Erythroblast (primary cell): ENCODE data around the gene ANKH.

ENCODE experiments used
- DNase-seq, 2 experiments: peaks; one replicate each; lab custom pipeline; 2025; lab: John Stamatoyannopoulos, UW
- GATA1 ChIP-seq: IDR thresholded peaks from 2 replicates; pipeline ENCODE4 v1.6.1; 2011; ENCODE audit warnings: low read depth, mild to moderate bottlenecking, control low read depth, low read length, moderate library complexity
- POLR2A ChIP-seq: IDR thresholded peaks from 2 replicates; pipeline ENCODE4 v1.6.1; 2011; ENCODE audit warnings: mild to moderate bottlenecking, low read length

Gene ANKH

GRCh38 chr5:14876095-14876494, 4.5 kb upstream of the ANKH start:
- TF ChIP-seq GATA1 (no peak), POLR2A (no peak)
- DNase-seq: no peak

DNA sequence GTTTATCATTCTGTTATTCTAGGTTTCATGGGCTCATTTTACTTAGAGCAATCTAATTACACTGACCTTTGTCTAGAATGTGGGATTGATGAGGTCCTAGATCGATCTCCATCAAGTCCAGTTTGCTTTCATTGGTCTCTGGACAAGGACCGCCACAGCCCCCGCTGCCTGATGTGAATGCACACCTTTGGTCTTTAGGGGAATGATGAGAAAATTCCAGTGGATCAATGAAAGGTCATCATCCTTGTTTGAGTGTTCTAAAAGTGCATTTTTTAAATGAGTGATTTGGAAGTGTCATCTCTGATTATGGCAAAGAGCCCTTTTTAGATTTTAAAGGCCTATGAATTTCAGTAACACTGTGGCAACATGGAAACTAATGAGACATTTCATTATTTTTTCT, 2.2 kb upstream of the ANKH start:
- no peak for TF ChIP-seq POLR2A
- no peak for TF ChIP-seq GATA1
- DNase-seq: no peak

GRCh38 chr5:14873093-14873492, 1.5 kb upstream of the ANKH start:
- TF ChIP-seq POLR2A: no peak
- TF ChIP-seq GATA1: no peak
- peak in 1 of 2 experiments; percentile 33 for DNase-seq

DNA sequence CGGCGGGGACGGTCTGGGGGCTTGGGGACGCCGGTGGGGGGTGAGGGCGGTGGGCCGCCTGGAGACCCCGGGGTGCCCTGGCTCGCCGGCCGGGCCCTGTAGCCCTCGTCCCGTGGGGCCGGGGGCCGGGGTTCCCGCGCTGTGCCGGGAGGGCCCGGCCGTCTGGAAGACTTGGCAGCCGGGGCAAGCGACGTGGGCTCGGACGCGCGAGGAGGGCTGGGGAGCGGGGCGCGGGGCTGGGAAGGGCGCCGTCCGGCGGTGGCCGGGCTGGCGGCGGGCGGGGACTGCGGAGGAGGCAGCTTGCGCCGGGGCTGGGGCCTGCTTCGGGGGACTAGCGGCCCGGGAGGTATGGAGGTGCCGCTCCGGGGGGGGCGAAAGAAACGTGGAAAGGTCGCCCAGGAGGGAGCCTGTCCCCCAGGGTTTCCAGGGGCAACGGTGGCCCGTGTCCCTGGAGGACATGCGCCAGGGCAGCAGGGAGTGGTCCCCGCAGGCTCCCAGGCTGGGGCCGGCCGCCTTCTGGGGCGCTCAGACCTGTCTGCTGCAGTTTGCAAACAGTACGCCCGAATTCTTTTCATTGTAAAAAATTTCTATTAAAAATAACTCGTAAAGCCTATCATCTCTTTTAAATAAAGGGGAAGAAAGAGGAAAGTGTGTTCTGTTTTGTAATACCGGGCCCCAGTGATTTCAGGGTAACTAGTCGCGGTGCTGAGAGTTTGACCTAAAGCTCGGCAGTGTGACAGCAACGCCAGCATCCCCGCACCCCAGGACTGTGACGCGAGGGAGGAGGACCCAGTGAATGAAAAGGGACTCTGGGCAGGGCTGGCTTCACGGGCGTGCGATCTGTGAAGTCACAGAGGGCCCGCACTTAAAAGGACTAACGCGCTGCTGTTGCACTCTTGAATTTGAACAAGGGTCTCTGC, 752 bp upstream of the ANKH start:
- DNase-seq: peak; percentile 53 to 70
- no peak for TF ChIP-seq POLR2A
- TF ChIP-seq GATA1: no peak

DNA sequence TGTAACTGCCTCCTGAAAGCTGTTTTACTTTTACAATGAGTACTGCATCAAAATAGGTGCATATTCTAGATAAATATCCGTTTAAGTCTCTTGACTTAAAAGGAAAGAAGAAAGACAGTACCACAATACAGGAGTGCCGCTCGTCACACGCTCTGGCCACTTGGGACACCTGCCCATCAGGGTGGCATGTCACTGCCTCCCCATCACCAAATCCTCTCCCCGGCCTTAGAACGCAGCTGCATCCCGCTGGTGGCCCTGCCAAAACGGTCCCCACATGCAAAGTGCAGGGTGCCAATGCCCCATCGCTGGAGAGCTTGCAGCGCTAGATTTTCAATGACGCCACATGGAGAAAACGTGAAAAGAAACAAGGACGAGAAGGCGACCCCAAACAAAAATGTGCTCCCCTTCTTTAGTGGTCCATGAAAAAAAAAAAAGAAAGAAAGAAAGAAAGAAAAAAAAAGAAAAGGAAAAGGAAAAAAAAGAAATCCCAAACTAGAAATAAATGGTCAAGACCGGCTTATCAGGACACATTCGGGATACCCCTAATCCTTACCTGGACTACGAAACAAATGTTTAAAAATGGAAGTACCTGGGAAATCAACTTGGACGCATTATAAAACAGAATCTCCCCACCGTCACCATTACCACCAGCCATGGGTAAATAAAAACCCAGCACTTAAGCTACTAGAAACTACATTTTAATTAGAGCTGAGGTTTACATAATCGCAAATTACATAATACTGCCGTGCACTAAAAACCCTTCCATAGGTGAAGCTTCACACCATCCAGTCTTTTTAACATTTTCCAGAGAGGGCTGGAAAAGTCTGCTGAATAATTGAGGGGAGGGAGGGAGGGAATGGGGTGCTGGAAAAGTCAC, 1.0 kb downstream of the ANKH start:
- TF ChIP-seq GATA1 (no peak), POLR2A (no peak)
- peak; percentile 44 to 62 for DNase-seq

DNA sequence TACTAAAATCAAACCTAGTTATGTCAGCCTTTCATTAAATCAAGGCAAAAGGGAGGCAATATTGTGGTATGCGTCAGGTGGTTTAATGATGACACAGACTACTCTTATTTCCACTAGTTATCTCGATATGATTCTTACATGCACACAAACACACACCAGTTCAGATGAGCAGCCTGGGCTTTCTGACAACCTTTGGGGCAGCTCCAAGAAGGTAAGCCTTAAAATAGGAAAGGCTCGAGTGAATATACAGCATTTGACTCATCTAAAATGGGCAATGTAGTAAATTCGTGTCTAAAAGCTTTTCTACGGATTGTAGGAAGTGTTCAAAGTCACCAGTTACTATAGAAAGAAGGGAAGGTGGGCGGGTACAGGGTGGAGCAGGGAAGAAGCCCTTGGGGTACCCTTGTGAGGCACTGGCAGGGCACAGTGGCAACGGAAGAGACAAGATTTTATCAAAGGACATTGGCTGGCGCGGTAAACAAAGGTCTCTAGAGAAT, 1.9 kb downstream of the ANKH start:
- no peak for TF ChIP-seq GATA1
- TF ChIP-seq POLR2A: no peak
- peak; percentile 59 to 63 for DNase-seq

DNA sequence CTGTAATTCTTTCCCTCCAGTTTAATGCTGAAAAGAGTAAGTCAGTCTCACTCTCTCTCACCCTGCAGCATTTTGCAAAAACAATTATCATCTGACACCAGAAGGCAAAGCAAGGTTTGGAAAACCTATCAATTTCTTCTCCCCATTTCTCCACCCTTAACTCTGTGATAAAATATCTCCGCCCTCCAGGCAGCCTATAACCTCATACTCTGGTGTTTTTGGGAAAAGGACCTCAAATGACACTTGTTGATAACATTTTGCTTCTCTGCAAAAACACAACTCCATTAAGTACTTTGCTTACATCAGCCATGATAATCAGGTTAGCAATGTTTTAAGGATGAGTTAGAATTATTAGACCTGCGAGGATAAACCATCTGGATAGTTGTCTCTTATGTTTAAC, 2.3 kb downstream of the ANKH start:
- DNase-seq: peak; percentile 79 to 86
- TF ChIP-seq GATA1 (no peak), POLR2A (peak; percentile 48)

DNA sequence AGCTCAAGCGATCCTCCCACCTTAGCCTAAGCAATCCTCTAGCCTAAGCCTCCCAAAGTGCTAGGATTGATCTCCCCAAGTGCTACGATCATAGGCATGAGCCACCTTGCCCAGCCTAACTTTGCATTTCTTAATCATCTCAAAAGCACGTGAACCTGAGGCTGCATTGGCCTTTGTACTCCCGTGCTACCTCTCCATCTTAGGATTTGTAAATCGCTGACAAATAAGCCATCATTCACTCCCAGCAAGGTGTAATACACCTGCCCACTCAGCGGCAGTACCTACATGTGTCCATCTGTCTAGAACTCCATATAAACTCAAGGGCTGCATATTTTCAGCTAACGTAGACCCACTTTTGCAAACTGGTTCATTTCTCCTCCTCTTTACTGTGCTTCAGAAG, 2.8 kb downstream of the ANKH start:
- DNase-seq: peak in 1 of 2 experiments; percentile 33
- TF ChIP-seq POLR2A: no peak
- no peak for TF ChIP-seq GATA1

GRCh38 chr5:14864181-14864812, 7.3 kb downstream of the ANKH start:
- TF ChIP-seq POLR2A: no peak
- no peak for DNase-seq

DNA sequence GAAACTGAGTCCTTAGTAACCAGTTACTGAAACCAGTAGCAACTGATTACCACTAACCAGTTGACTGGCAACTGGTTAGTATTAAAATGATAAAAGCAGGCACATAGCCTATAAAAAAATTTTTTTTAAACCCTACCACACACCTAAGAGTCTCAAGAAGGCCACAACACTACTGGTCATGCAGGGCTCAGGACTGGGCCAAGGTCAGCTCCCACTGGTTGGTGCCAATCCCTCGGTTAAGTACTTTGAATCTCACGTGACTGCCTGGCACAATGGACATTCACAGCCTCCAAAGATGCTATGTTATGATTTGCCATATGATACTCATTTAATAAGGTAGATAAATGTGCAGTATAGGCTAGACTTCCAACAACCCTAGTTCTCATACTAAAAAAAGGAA, 8.5 kb downstream of the ANKH start:
- no peak for DNase-seq
- no peak for TF ChIP-seq GATA1
- TF ChIP-seq POLR2A: no peak

- DNase-seq: peak; percentile 64
- TF ChIP-seq POLR2A: no peak
- no peak for TF ChIP-seq GATA1
Measured at GRCh38 chr5:14861123-14861765, 10.3 kb downstream of the ANKH start.

DNA sequence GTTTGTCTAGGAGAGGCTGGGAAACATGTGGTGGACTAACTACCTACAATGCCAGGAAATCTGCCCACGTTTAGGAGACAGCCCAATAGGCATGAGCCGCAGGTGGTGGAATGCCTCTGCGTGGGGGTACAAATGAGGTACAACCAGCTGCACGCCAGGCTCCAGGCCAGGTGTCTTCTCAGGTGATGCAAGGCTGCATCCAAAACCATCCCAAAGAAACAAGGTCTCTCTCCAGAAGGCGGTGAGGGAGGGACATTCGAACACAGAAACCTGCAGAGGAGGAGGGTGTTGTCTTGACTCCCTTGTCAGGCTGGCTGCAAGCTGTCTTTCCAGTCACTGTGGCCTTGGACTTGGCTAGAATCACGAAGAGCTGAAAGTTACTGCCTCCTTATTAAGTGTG, 11.6 kb downstream of the ANKH start:
- TF ChIP-seq GATA1 (no peak), POLR2A (no peak)

GRCh38 chr5:14859150-14859549, 12.4 kb downstream of the ANKH start:
- TF ChIP-seq GATA1: no peak
- TF ChIP-seq POLR2A: no peak
- DNase-seq: no peak

More for the DNA sequence above, 11.6 kb downstream of the ANKH start:
- no peak for DNase-seq

GRCh38 chr5:14855366-14855765, 16.2 kb downstream of the ANKH start:
- TF ChIP-seq GATA1: no peak
- TF ChIP-seq POLR2A: no peak
- DNase-seq: no peak
